Spleen (tissue), 7 donors: ENCODE data around the gene ARNT2.

Experiments used
- POLR2AphosphoS5 ChIP-seq, 3 donors: sonication (generic); formaldehyde crosslinking; IDR thresholded peaks; one replicate each; pipeline ENCODE4 v1.5.1; 2017; ENCODE audit warnings: antibody characterized with exemption in 3 of 3
- TF ChIP-seq, protein P1 (sequence below), 11 experiments: fragments of 200-600 bp in 7 of 11; fragments of 450-650 bp in 4 of 11; sonication (generic) in 4 of 11; IDR thresholded peaks in 8 of 11; conservative IDR thresholded peaks in 3 of 11; 1 replicate in 7 of 11; 2 replicates in 4 of 11; pipeline versions ENCODE4 v1.4.0 to v1.8.0; 2016 to 2021; ENCODE audit warnings: antibody characterized with exemption in 11 of 11, inconsistent platforms in 4 of 11, mild to moderate bottlenecking in 1 of 11
- donor health status: DM: no; HTN: no; CAD: no; lungs with moderate emphysema.
- donor health status: DM: no; HTN: no; CAD: no.
- donor health status: DM: no; HTN: no; CAD: no.

GRCh38 chr15:80403712-80404056 is 498 bp upstream of the ARNT2 start:
- no peak for TF ChIP-seq POLR2AphosphoS5 (IDR thresholded peaks at IDR 0.05)
- TF ChIP-seq, protein P1, sequence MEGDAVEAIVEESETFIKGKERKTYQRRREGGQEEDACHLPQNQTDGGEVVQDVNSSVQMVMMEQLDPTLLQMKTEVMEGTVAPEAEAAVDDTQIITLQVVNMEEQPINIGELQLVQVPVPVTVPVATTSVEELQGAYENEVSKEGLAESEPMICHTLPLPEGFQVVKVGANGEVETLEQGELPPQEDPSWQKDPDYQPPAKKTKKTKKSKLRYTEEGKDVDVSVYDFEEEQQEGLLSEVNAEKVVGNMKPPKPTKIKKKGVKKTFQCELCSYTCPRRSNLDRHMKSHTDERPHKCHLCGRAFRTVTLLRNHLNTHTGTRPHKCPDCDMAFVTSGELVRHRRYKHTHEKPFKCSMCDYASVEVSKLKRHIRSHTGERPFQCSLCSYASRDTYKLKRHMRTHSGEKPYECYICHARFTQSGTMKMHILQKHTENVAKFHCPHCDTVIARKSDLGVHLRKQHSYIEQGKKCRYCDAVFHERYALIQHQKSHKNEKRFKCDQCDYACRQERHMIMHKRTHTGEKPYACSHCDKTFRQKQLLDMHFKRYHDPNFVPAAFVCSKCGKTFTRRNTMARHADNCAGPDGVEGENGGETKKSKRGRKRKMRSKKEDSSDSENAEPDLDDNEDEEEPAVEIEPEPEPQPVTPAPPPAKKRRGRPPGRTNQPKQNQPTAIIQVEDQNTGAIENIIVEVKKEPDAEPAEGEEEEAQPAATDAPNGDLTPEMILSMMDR (IDR thresholded peaks at IDR 0.05 in 8 of 11, conservative IDR thresholded peaks at IDR 0.05 in 3 of 11): no peak
